GM04503 (cell line): ENCODE measurements around the gene EPSTI1.
A peak's percentile ranks its signal among the peaks of the same experiment; 100 is the strongest.
"Not testable (repeated sequence)": the region's sequence is repeated elsewhere in the genome, so short reads cannot be mapped to it uniquely, and the experiment has no call there.

Experiments
- DNase-seq: peaks from one replicate; pipeline ENCODE4 v3.0.0-alpha.2; 2012; ENCODE audit warnings: low read depth

The EPSTI1 gene

DNA sequence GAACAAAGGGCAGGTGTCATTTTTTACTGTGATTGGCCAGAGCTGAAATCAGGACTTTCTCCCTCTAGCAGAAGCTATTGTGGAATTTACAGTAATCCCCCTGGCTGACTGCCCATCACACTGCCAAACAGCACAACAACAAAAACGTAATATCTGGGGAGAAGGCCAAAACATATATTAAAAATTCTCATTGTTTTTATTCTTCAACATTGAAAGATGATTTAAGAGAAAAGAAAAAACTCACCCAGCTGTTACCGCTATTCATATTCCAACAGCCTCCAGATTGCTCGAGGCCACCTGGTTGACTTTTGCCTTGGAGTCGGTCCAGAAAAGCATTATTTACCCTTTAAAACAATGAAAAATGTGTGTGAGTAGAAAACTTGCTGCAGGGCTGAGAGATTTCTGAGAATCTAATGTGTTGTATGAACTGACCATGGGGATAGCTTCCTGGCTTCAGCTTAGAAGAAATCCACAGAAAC is 97.2 kb downstream of the EPSTI1 start:
- no peak for DNase-seq

GRCh38 chr13:42893214-42893671 is 98.8 kb downstream of the EPSTI1 start:
- peak; percentile 42 for DNase-seq

- no peak for DNase-seq
Observed at GRCh38 chr13:42892760-42893159, 99.3 kb downstream of the EPSTI1 start.

GRCh38 chr13:42891591-42891990 is 100.5 kb downstream of the EPSTI1 start:
- no peak for DNase-seq

GRCh38 chr13:42885325-42885724 is 106.7 kb downstream of the EPSTI1 start:
- DNase-seq, result no peak

DNA sequence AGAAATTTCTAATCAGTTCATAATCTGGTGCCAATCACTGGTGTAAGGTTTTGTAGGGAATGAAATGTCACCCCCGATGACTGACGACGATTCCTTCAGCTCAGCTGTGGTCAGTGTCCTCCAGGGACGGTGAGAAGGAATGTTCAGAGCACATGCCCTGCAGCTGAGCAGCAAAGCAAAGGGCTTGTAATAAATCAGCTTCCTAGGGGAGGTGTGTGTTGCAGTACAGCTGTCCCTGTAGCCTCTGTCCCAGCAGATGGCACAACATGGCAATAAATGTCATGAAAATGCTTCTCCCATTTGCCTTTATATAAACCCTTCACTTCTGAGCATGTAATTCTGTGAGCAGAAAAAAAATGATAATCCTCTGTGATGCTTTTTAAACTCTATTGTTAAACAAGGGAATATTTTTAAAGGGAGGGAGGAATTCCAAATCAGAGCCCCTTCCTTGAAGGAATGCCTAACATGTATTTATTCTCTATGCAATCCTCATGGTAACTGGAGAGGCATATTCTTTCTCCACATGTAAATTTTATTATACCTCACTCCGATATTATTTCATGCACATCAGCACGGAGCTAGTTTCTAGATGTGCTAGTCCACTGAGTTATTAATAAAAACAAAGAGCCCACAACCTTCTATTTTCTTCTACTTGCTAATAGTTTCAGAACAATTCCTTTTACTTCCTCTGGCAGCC is 108.1 kb downstream of the EPSTI1 start:
- DNase-seq, result peak; percentile 34

DNA sequence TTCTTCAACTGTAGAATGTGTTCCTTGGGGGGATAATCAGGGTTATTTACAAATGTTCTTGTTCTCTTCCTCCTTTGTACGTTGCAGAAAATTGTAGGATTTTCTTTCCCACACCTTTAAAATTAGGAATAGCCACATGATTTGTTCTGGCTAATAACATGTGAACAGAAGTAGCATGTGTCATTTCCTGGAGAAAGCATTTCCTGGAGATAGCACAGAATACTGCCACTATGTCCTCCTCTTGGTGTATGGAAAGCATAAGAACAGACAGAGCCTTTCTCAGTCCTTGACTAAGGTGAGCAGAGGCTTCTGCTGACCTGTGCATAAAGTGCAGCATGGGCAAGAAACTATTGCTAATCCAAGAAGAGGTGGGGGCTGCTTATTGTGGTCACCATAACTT is 108.9 kb downstream of the EPSTI1 start:
- no peak for DNase-seq

DNA sequence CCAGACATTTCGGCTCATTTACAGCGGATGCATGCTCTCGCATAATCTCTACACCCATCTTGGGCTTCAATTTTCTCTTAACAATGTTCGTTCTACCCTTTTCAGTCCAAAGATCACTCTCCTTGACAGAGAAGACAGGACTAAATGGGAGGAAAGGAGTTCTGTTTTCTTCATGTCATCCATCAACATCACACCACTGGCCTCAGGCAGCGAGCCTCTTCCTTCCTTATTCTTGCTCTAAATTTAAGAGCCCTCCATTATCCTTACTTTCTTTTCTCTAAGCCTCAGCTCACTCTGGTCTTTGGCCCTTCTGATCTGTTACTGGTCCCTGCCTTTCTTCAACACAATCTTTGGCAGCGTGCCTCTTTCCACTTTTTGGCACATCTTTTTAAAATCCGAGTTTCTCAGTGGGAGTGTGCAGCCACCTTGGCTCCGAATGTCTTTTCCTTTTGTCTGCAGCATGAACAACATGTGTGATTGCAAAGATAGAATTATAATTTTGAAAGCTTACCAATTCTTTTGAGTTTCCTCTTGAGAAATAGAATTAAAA is 111.9 kb downstream of the EPSTI1 start:
- DNase-seq, result no peak

- DNase-seq, result no peak
Observed at GRCh38 chr13:42878721-42879120, 113.3 kb downstream of the EPSTI1 start.

DNA sequence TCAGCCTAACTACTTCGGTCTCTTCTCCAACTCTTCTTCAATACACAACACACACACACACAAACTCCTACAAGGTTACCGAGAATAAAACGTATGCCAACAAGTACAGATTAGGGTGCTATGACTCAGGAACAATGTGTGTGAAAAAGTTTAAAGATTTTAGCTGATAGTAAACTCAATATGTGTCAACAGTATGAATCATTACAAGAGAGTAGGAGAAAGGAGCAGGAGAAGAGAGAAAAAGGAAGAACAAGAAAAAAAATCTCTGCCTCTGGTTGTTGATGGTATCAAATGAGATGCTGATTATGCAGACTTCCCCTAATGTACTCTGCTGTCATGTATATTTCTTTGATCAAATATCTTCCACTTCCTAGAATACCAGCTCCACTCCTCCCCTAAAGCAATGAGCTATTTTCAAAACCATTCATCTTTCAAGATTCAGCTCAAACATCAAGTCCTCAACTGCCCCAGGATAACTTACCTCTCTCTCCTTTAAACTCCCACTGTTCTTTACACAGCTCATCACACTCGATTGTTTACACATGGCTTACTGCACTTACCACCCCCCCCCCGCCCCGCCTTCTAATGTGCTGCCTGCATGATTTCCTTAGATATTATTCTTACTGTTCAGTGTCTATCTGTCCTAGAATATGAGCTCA is 115.0 kb downstream of the EPSTI1 start:
- DNase-seq, result no peak

DNA sequence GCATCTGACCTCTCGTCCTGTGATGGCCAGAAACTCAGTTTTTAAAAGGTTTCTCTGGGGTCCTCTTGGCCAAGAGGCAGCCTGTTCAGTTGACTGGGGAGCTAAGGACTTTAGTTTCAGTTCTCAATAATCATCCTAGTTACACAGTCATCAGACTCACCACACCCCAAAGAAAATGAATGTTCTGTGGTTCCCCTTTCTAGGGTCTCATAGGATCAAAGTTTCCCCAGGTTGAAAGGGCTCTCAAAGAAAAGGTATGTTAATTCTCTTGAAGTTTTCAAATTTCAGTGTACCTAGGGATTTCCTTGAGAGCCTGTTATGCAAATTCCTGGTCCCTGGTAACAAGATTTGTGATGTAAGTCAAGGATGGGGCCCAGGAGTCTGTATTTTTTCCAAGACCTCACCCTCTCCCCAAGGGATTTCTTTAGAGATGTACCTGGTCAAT is 115.7 kb downstream of the EPSTI1 start:
- no peak for DNase-seq

DNA sequence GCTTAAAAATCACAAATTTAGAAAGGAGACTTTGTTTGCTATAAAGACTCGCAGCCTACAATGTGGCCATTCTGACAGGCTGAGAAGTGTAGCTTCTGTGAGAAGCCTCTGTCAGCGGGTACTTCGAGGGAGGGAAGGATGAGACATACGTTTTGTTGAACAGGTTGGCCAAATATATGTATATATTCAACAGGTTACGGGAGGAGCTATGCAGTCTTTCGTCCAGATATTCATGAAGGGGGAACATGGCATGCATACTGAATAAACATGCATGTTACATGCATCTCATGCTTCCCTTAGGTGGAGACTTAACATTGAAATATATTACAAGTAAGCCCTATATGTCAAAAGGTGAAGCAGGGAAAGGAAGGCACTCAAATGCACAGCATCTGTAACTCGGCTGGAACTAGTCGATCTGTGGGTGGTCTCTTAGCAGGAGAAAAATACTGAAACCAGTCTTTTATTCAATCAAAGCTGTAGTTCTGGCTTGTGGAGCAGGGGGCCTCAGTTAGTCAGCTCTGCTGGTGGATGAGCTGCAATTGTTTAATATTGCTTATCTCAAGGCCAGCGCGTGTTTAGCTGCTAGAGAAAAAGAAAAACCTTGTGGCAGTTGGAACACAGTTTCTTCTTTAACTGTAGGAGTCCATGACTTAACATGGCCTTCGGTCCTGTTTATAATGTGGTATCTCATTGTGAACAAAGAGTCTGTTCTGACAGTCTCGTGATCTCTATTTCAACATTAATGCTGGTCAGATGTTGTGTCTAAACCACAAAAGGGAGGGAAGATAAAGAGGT is 116.4 kb downstream of the EPSTI1 start:
- no peak for DNase-seq

DNA sequence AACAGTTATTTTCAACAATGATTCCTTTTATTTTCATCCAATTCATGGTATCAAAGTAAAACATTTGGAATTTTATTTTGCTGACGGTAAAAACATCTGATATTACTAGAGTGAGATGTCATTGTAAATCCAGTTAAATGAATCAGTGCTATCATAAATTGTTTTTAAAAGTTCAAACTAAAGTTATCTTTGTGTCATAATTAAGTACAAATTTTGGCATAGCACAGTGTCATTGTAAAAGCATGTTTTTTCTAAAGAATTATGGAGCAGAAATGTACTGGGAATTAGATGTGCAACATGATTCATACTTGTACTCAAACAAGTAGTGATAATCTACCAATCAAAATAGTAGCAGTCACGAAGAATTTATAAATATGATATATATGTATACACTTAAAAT is 117.8 kb downstream of the EPSTI1 start:
- DNase-seq, result no peak

DNA sequence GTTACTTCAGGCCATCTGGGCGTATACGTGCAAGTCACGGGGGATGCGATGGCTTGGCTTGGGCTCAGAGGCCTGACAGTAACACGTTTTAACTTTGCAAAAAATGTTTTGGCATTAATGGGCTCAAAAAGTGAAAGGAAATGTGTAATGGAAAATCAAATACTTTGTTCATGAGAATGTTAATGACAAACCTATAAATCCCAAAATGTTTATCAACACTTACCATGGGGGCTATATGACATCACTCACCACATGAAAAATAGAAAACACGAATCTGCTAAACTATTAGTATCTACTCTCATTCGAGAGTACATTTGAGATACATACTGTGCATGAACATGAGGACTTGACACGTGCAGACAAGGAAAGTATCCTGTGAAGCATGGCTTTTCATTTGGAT is 119.0 kb downstream of the EPSTI1 start:
- no peak for DNase-seq

DNA sequence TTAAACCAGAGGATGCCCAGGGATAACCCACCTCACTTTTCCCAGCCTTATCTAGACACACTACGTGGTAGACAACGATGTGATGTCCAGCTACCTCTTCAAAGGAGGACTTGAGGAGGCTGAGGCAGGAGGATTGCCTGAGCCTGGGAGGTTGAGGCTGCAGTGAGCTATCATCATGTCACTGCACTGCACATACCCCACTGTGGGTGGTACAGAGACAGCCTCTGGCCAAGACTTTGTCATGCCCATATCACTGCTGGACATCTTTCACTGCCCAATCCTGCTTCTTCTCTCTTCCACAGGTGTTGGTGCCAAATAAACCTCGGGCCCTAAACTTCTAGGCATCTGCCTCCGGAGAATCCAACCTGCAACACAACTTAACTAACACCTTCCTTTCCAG is 124.8 kb downstream of the EPSTI1 start:
- DNase-seq, result no peak

GRCh38 chr13:42865768-42866102 is 126.3 kb downstream of the EPSTI1 start:
- no peak for DNase-seq

- DNase-seq, result no peak
Observed at GRCh38 chr13:42864952-42865767, 126.9 kb downstream of the EPSTI1 start.

- DNase-seq, result not testable (repeated sequence)
Observed at GRCh38 chr13:42862370-42862769, 129.7 kb downstream of the EPSTI1 start.

- no peak for DNase-seq
Observed at GRCh38 chr13:42860485-42860884, 131.6 kb downstream of the EPSTI1 start.

DNA sequence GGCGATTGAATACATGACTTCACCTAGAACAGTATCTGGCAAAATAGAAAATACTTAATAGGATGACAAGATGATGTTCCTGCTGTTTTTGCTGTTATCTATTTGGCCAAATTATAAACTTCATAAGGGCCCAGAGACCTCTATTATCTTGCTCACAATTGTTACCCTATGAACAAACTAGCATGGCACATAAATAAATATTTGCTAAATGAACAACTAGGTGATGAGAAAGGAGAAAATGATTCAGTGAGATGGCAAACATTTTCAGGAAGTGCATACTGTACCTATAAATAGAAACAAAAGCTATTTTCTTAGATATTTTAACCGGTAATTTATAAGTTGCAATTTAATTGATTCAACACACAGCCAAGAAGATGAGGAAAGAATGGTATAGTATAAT is 132.3 kb downstream of the EPSTI1 start:
- DNase-seq, result no peak

GRCh38 chr13:42855410-42855809 is 136.6 kb downstream of the EPSTI1 start:
- DNase-seq, result no peak

DNA sequence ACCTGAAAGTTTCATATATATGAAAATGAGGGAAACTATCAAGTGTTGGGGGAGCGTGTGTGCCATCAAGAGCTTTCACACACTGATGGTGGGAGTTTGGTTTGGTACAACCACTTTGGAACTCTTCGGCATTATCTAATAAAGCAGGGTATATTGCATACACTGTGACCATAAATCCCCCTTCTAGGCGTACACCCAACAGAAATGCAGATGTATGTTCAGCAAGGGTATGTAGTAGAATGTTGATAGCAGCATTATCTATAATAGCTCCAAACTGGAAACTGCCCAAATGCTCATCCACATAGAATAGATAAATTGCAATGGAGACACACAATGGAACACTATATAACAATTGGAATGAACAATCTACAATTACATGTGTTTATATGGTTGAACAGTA is 139.9 kb downstream of the EPSTI1 start:
- no peak for DNase-seq
